ENCODE data around the gene SOS1. TPM values are rescaled to one million over a fixed set of nuclear protein-coding genes. Genes with fewer than 3 reads are reported as not detected.
"Not testable (repeated sequence)": the region's sequence is repeated elsewhere in the genome, so short reads cannot be mapped to it uniquely, and the experiment has no call there.

SOS1 gene
- total and polyA plus RNA-seq, 9 donors, result 14.4 to 70.1 (median 41.8) TPM

DNA sequence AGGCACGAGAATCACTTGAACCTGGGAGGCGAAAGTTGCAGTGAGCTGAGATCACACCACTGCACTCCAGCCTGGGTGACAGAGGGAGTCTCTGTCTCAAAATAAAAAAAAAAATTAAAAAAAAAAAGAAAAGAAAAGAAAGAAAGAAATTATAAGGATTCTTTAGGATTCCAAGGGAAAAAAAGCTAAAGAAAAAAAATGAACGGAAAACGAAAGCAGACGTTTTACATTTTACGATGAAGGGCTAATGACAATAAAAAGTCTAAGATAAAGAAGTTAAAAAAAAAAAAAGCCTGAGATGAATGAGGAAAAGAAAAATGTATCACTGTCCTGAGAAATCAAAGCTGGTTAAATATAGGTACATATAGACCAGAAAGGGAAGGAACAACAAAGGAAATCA, 58.5 kb downstream of the SOS1 start:
- no peaks in the 10 kb centered on the region for H3K9me3 ChIP-seq
- H3K36me3 ChIP-seq, result no peaks in the 10 kb centered on the region
- H3K27me3 ChIP-seq, result no peaks in the 10 kb centered on the region
- no peak overlapping the region for H3K27ac ChIP-seq
- no peaks in the 10 kb centered on the region for H3K4me1 ChIP-seq (ENCODE audit: insufficient read depth)
- no peak for TF ChIP-seq EP300 (IDR thresholded peaks at IDR 0.05)
- TF ChIP-seq POLR2A (IDR thresholded peaks at IDR 0.05), result no peak
- TF ChIP-seq CTCF (IDR thresholded peaks at IDR 0.05), result no peak
- intact Hi-C loops (cut with DNase I), result loop anchor here in 2 of 4 donors (5.0 to 10.0 kb wide), 2 partner anchors 52 to 165 kb away; no protein-coding TSS in a partner anchor
- no peak overlapping the region for H3K4me3 ChIP-seq
- DNase-seq, result no peak
- WGBS, 3 donors, result 94 to 96% (median 94%) methylated on average over 6 of the region's 6 CpGs

DNA sequence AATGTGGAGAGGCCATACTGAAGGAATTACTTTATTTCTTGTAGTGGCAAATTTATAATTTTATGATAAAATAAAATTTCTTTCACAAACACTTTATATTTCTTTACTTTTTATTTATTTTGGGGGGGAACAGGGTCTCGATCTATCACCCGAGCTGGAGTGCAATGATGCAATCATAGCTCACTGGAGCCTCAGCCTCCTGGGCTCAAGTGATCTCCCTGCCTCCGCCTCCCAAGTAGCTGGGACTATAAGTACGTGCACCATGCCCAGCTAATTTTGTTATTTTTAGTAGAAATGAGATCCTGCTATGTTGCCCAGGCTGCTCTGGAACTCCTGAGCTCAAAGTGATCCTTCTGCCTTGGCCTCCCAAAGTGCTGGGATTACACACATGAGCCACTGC, 59.6 kb downstream of the SOS1 start:
- DNase-seq, result no peak
- TF ChIP-seq POLR2A (IDR thresholded peaks at IDR 0.05), result no peak
- TF ChIP-seq CTCF (IDR thresholded peaks at IDR 0.05), result no peak
- TF ChIP-seq EP300 (IDR thresholded peaks at IDR 0.05), result no peak
- intact Hi-C loops (cut with DNase I), result loop anchor here in 2 of 4 donors (5.0 to 10.0 kb wide), 2 partner anchors 54 to 166 kb away; no protein-coding TSS in a partner anchor
- WGBS, 3 donors, result 88 to 95% (median 92%) methylated on average over 4 of the region's 4 CpGs
- Histone ChIP-seq H3K4me1 (ENCODE audit: insufficient read depth) (no peaks in the 10 kb centered on the region), H3K36me3 (no peaks in the 10 kb centered on the region), H3K9me3 (no peaks in the 10 kb centered on the region), H3K4me3 (no peak overlapping the region), H3K27me3 (no peaks in the 10 kb centered on the region), H3K27ac (no peak overlapping the region)

DNA sequence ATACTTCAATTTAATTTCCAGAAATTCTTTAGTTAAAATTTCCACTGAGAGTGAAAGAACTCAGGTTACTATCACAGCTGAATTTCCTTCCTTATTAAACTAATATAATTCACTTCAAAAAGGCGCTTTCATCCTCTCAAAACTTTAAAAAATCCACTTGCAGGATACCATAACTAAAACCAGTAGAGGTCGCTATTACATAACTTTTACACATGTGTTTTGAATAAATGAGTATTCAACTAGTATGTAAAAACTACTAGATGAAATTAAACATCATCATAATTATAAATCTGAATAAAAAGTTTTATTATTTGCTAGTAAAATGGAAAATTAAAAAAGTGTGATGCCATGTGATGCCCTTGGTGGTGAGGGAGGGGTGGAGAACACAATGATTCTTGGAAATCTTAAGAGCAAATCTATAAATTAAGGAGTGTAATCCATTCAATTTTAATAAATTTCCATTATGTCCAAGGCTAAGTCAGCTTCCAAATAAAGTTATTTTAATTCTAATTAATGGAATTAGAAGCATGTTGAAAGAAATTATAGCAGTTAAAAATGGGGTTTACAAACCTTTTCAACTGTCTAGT, 61.4 kb downstream of the SOS1 start:
- H3K4me3 ChIP-seq, result no peak overlapping the region
- H3K4me1 ChIP-seq (ENCODE audit: insufficient read depth), result no peaks in the 10 kb centered on the region
- no peaks in the 10 kb centered on the region for H3K36me3 ChIP-seq
- DNase-seq, result no peak
- TF ChIP-seq CTCF (IDR thresholded peaks at IDR 0.05) (peak; percentile 33 to 74 (median 43)), POLR2A (IDR thresholded peaks at IDR 0.05) (no peak)
- H3K27me3 ChIP-seq, result no peaks in the 10 kb centered on the region
- 11 to 15% (median 15%) methylated on average over 2 of the region's 2 CpGs for WGBS, 3 donors
- intact Hi-C loops (cut with DNase I), result loop anchor here in 2 of 4 donors (5.0 kb wide), 1 partner anchor 168 kb away; no protein-coding TSS in a partner anchor
- H3K27ac ChIP-seq, result no peak overlapping the region
- no peaks in the 10 kb centered on the region for H3K9me3 ChIP-seq

GRCh38 chr2:39058101-39058500, 62.8 kb downstream of the SOS1 start:
- Histone ChIP-seq H3K27me3 (no peaks in the 10 kb centered on the region), H3K9me3 (no peaks in the 10 kb centered on the region), H3K36me3 (no peaks in the 10 kb centered on the region), H3K4me3 (no peak overlapping the region), H3K4me1 (ENCODE audit: insufficient read depth) (no peaks in the 10 kb centered on the region), H3K27ac (no peak overlapping the region)
- DNase-seq, result no peak
- WGBS, 3 donors, result 91 to 93% (median 92%) methylated on average over 3 of the region's 3 CpGs
- intact Hi-C loops (cut with DNase I), result loop anchor here in 2 of 4 donors (5.0 kb wide), 1 partner anchor 169 kb away; no protein-coding TSS in a partner anchor
- no peak for TF ChIP-seq CTCF (IDR thresholded peaks at IDR 0.05)
- TF ChIP-seq EP300 (IDR thresholded peaks at IDR 0.05), result no peak
- no peak for TF ChIP-seq POLR2A (IDR thresholded peaks at IDR 0.05)

GRCh38 chr2:39052665-39053064, 68.2 kb downstream of the SOS1 start:
- intact Hi-C loops (cut with DNase I); H3K9me3 ChIP-seq; H3K4me3 ChIP-seq; H3K27me3 ChIP-seq; H3K27ac ChIP-seq; H3K4me1 ChIP-seq (ENCODE audit: insufficient read depth); DNase-seq; H3K36me3 ChIP-seq: not testable (repeated sequence)
- 95 to 98% (median 97%) methylated on average over 6 of the region's 6 CpGs for WGBS, 3 donors

All from ovary (tissue), 9 donors.